ENCODE results near the gene CDH24. TPM values are rescaled to one million over a fixed set of nuclear protein-coding genes. Genes with fewer than 3 reads are reported as not detected.

CDH24 gene
- total and polyA plus RNA-seq, 2 of the 13 experiments (the other 11 are each of a cell fraction or from before 2014, with no cell fraction given) = 0.69 to 0.99 TPM

- TF ChIP-seq TBX2 (CRISPR knock-in tag; IDR thresholded peaks at IDR 0.05; ENCODE audit: borderline replicate concordance) = peak; percentile 70; the same call in 1 of the 2 replicates
- 0 out of 2 replicates have a peak, but pooled peaks have one; percentile 10 for TF ChIP-seq ATF5 (CRISPR knock-in tag; IDR thresholded peaks at IDR 0.05; ENCODE audit: low read depth)
- TF ChIP-seq, protein P1, sequence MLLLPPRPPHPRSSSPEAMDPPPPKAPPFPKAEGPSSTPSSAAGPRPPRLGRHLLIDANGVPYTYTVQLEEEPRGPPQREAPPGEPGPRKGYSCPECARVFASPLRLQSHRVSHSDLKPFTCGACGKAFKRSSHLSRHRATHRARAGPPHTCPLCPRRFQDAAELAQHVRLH (CRISPR knock-in tag; IDR thresholded peaks at IDR 0.05; ENCODE audit: borderline replicate concordance, low read depth) = peak; percentile 91
- TF ChIP-seq HOXA5 (CRISPR knock-in tag; IDR thresholded peaks at IDR 0.05) = peak; percentile 89; the same call in 1 of the 2 replicates
- 0 out of 2 replicates have a peak, but pooled peaks have one; percentile 20 for TF ChIP-seq MAZ (IDR thresholded peaks at IDR 0.05; ENCODE audit: borderline replicate concordance, low read depth, low read length)
- peak; percentile 90 for TF ChIP-seq MAZ (CRISPR knock-in tag; IDR thresholded peaks at IDR 0.05; ENCODE audit: low read depth)
- TF ChIP-seq ZNF800 (CRISPR knock-in tag; IDR thresholded peaks at IDR 0.05) = peak; percentile 92
- TF ChIP-seq IKZF4 (CRISPR knock-in tag; IDR thresholded peaks at IDR 0.05; ENCODE audit: borderline replicate concordance, low read depth, not compliant biosample characterization) = peak; percentile 66
- TF ChIP-seq NAIF1 (CRISPR knock-in tag; IDR thresholded peaks at IDR 0.05; ENCODE audit: borderline replicate concordance) = peak; percentile 73
- TF ChIP-seq, protein P2, sequence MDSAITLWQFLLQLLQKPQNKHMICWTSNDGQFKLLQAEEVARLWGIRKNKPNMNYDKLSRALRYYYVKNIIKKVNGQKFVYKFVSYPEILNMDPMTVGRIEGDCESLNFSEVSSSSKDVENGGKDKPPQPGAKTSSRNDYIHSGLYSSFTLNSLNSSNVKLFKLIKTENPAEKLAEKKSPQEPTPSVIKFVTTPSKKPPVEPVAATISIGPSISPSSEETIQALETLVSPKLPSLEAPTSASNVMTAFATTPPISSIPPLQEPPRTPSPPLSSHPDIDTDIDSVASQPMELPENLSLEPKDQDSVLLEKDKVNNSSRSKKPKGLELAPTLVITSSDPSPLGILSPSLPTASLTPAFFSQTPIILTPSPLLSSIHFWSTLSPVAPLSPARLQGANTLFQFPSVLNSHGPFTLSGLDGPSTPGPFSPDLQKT (CRISPR knock-in tag; IDR thresholded peaks at IDR 0.05; ENCODE audit: borderline replicate concordance) = no peak
- 0 out of 2 replicates have a peak, but pooled peaks have one; percentile 76 for TF ChIP-seq CBX5 (CRISPR knock-in tag; IDR thresholded peaks at IDR 0.05; ENCODE audit: borderline replicate concordance)
- no peak; the same call in 1 of the 2 replicates for TF ChIP-seq SRY (CRISPR knock-in tag; IDR thresholded peaks at IDR 0.05)
- 0 out of 2 replicates have a peak, but pooled peaks have one; percentile 57 for TF ChIP-seq ZNF570 (CRISPR knock-in tag; IDR thresholded peaks at IDR 0.05; ENCODE audit: borderline replicate concordance)
- TF ChIP-seq, protein P3, sequence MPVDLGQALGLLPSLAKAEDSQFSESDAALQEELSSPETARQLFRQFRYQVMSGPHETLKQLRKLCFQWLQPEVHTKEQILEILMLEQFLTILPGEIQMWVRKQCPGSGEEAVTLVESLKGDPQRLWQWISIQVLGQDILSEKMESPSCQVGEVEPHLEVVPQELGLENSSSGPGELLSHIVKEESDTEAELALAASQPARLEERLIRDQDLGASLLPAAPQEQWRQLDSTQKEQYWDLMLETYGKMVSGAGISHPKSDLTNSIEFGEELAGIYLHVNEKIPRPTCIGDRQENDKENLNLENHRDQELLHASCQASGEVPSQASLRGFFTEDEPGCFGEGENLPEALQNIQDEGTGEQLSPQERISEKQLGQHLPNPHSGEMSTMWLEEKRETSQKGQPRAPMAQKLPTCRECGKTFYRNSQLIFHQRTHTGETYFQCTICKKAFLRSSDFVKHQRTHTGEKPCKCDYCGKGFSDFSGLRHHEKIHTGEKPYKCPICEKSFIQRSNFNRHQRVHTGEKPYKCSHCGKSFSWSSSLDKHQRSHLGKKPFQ (CRISPR knock-in tag; IDR thresholded peaks at IDR 0.05; ENCODE audit: insufficient replicate concordance) = no peak
- 0 out of 2 replicates have a peak, but pooled peaks have one; percentile 85 for TF ChIP-seq ZNF446 (CRISPR knock-in tag; IDR thresholded peaks at IDR 0.05)
- TF ChIP-seq TRIM22 (IDR thresholded peaks at IDR 0.05) = no peak
- peak; percentile 95 for TF ChIP-seq FOXC1 (CRISPR knock-in tag; IDR thresholded peaks at IDR 0.05; ENCODE audit: borderline replicate concordance)
- peak; percentile 77 for TF ChIP-seq SAP130 (CRISPR knock-in tag; IDR thresholded peaks at IDR 0.05; ENCODE audit: low read depth)
- TF ChIP-seq POLR2G (IDR thresholded peaks at IDR 0.05; ENCODE audit: low read depth, low read length) = peak; percentile 93
- no peak for TF ChIP-seq RORA (CRISPR knock-in tag; IDR thresholded peaks at IDR 0.05)
- TF ChIP-seq ZNF776 (CRISPR knock-in tag; IDR thresholded peaks at IDR 0.05) = peak; percentile 51
Observed at GRCh38 chr14:23057757-23058653, 685 bp upstream of the CDH24 start (continued).
